CD4-positive, alpha-beta T cell treated with Interleukin-6 at 100 ng/mL for 8 hours (primary cell): Measurements from ENCODE around the gene ANGPTL5.
"Not testable (repeated sequence)": the region's sequence is repeated elsewhere in the genome, so short reads cannot be mapped to it uniquely, and the experiment has no call there.

Experiments
- DNase-seq: peaks from one replicate; pipeline ENCODE4 v3.0.0-alpha.2; 2020; ENCODE audit warnings: mixed read lengths, low spot score

The ANGPTL5 gene

DNA sequence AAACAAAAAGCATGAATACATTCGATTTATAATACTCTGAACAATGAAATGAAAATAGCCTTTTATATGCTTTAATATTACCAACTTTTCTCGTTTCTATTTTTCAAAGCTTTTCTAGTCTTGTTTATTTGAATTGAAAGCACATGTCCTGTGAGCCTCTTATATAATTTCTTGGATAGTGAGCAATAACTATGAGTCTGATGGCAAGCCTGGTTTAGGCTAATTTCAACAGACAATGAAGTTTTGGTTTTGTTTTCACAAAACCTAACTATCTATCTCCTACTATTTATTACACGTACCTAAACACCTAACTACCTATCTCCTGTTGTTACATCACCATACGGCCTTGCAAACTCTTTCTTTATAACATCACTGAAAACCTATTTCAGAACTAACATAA, 30.7 kb downstream of the ANGPTL5 start:
- no peak for DNase-seq

DNA sequence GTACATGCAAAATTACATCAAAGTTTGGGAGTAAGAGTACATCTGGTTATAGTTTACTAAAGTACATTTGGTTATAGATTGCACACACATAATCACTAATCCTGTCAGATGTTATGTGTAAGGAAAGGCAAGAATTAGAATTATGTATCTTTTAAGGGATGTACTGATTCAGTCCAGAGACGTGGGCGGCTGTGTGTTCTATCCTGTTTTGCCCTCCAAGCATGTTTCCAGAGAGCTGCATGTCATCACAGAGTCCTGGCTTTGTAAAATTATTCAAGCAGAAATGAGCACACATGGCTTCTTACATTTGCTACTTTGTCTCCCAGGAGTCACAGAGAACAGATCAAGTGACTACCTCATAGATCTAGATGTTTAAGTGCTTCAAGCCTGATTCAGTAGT, 34.7 kb downstream of the ANGPTL5 start:
- DNase-seq, result no peak

DNA sequence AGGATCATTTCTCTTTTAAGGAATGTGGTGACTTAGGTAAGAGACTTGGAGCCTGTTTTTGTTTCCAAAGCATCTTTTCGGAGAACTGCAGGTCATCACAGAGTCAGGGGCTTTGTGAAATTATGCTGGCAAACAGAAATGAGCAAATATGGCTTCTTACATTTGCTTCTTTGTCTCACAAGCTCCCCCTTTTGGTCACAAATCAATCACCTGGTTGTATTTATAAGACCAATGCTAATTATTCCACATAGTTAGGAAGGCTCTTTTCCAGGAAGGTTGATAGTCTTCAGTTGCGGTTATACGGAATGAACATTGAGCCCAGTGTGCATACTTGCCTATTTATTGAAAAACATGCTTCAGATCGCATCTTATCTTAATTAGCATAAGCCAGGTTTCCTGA, 36.1 kb downstream of the ANGPTL5 start:
- no peak for DNase-seq

DNA sequence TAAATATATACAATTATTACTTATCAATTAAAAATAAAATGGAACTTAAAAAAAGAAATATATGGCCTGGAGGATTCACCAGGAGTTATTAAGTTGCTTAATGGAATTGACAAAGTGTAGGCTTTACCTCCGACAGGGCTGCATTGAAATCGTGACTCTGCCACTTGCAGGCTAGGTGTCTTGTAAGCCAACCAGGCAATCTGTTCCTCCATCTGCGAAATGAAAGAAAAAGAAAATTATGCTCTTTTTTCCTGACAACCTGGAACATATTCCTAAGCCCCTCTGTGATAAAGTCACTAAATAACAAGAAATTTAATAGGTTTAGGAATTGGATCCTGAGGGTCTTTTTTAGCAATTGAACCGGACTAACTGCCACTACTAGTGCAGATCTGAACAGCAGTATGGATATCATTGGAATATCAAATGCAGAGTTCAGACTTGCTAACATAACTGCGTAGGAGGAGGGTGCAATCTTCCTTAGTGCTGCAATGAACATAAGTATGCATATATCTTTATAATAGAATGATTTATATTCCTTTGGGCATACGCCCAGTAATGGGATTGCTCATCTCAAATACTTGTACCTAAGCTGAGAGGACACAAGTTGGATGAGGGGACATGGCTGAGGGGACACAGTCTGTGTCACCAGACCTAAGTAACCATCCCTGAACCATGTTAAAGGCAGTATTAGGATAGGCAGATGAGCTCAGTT, 44.0 kb downstream of the ANGPTL5 start:
- no peak for DNase-seq

DNA sequence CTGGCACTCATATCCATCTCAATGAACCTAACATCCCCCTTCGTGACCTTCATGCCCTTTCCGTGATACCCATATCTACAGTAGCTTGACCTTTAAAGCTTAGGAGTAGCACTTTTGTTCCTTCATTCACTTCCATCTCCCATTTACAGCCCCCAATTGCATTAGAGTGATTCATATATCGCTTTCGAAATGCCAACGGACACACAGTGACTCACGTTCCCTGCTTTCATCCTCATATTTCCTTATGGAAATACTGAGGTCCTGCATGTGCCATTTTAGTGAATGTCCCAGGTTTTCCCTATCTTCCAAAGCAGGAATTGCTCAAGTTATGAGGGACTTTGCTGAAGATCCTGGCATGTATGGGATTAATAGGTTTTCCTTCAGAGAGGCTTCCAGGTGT, 45.8 kb downstream of the ANGPTL5 start:
- no peak for DNase-seq

DNA sequence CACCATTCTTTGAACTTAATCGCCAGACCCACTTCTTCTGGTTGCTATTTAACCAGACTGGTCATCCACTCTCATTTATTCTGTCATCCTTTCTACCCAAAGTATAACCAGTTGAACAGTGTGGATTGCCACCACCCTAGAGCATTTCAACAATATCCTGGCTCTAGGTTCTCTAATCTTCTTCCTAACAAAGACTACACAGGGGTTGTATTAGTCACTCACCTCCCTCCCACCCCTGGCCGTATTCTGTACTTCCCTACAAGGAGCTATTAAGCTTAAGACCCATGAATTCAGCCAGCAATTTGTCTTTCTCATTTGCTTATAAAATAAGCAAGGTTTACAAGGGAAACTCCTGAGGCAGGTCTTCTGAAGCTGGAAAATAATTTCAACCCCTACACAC, 48.4 kb downstream of the ANGPTL5 start:
- DNase-seq, result no peak

DNA sequence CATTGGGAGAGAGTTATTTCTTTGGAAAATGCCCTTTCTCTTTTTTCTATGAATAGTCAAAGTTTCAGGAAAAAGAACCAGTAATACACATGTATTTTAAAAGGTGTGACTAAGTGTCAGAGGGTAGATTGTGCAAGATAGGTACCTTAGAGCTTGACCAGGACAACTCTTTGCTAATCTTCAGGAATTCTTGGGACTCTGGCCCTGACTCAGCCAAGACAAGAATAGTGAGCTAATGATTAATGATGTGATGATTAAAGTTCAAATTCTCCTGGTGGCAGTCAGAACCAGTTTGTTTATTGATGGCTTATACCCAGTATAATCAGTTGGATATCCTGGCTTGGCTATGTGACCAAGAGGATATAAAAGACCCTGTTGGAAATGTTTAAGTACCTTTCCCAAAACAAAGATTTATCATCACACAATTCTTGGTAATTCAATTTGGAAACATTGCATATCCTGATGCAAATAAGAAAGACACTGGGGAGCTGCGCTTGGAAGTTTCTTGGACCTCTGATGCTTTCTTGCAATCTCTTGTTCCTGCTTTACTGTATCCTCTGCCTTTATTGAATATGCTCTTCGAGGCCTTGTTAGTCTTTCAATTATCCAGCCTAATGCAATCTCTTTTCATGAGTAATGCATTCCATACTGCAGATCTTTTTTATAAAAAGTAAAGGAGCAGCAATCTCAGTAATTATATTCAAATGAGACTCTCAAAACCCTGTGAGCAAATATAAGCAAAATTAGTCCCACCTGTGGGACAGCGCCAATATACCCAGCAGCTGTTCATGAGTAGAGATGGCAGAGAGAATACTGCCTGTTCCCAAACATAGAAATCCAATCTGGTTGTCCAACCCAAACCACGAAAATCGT, 49.5 kb downstream of the ANGPTL5 start:
- no peak for DNase-seq

DNA sequence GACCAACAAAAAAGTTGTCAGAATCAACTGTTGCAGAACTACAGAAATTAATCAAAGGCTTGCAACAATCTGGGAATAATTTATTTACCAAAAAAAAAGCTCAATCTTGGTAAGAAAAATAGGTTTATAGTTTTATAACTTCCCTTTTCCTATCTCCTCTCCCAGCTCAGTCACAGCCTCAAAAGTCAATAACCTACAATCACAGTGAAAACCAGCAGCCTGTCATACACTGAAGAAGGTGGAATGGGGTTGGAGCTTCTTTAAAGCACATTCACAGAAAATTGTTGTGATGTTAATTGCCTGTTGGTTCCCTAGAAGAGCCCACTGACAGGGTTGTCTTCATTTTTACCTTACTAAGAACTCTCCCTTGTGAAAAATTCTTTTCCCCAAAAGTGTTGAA, 52.2 kb downstream of the ANGPTL5 start:
- DNase-seq, result no peak

DNA sequence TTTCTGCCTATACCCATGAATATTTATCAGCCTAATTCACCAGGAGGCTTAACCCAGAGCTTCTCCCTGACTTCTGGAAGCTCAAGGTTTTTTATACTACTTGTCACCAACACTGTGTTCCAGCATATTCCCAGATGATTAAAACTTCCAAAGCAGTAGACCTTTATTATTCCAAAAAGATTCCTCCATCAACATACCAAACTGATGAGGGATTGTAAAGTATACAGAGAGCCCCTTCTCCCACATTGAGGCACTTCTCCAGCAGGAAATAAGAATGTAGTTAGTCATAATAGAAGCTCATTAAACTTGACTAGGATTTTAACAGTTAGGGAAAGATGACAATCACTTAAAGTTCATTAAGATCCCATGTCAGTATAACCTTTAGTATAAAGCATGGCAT, 53.0 kb downstream of the ANGPTL5 start:
- no peak for DNase-seq

DNA sequence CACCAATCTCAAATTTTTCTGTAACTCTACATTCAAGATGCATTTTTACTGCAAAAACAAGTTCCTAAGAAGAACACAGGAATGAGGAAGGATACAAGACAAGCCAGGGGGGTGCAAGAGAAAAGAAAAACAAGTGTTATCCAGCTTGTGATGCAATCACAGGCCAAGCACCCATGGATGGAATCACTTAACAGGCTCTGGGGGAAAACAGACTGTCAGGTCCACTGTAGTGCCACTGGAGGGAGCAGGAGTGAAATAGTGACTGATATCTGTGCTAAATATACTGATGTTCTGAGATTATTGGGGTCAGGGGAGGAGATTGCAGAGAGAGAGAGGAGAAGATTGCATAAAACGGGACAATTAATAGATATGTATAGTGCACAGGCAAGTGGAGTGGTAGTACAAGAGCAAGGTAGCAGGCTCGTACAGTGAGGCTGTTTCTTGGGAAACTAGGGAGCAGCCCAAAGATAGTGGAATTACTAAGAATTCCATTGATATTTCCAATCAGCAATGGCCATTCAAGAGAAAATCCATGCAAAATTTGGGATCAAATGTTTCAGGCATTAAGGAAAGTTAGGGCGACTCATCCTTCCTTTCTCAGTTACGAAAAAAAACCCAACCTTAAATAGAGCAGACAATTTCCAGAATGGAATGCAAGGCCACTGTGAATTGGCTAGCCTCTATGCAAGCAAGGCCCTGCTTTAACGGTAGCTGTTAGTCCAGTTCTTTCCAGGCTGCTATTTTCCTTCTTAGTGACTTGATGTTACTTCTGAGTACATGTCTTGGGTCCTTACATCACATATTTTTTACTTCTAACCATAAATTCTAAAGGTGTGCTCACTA, 53.7 kb downstream of the ANGPTL5 start:
- DNase-seq, result no peak

DNA sequence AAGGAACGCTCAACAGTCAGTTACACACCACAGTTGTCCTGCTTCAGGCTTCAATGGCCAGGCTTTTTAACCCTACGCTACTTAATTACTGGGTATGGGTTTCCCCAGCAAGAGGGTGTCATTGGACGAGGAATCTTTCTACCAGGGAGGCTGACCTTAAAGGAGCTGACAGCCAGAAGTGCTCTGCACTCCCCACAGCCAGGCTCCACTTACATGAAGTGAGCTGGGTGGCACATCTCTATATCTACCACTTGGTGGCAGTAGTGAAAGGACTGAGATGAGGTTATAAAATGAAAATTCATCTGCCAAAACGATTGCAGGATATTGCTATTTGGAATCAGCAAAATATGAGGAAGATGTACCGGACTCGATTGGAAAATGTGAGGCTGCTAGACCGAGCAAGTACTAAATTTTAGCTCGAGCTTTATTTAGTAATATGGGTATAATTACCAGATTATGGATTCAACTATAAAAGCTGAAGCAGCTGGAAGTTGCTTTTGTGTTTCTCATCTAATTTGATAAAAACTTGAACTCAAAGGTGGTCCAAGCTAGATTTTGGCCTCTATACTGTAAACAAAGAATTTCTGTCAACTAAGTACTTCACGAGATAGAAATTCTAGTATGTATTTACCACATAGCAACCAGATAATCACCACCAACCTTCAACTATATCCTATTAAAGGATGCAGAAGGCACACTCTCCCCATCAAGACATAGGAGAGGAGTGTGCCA, 55.5 kb downstream of the ANGPTL5 start:
- peak; percentile 17 for DNase-seq

DNA sequence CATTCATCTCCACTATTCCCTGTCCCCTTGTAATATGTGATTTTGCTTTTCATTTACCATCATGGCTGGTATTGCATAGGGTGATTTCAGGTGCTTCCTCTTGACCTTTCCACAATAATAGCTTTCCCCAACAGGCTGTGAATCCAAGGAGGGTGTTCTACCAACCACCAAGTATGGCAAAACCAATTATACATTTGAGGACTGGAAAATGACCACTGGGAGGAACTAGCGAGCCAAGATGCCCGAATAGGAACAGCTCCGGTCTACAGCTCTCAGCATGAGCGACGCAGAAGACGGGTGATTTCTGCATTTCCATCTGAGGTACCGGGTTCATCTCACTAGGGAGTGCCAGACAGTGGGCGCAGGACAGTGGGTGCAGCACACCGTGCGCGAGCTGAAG, 64.1 kb downstream of the ANGPTL5 start:
- not testable (repeated sequence) for DNase-seq

DNA sequence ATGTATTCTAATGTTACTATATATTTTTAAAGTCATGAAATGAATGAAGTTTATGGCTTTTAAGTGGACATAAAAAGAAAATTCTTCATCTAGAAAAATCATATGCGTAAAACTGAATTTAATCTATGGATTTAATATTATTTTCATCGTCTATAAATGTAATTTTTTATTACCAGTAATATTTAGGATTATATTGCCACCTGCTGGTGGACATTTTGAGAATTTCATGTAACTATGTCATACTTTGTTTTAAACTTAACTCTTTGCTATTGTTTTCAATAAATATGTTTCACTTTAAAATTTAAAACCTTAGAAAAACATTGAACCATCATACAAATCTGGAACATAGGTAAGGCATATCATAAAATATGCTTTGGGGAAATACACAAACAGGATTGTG, 68.1 kb downstream of the ANGPTL5 start:
- DNase-seq, result no peak

DNA sequence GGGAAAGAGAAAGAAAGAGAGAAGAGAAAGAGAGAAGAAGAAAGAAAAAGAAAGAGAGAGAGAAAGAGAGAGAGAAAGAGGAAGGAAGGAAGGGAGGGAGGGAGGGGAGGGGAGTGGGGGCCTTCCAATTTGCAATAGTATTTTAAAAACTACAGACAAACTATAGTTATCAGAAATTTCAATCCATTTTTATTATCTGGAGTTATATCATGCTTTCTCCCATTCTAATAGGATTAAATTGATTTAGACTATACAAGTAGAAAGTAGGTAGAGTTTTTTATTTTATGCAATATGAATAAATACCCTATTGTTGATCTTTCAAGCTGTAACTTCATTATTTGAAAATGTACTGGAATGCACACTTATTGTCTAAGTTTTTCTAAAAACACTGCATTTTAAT, 71.7 kb downstream of the ANGPTL5 start:
- DNase-seq, result no peak

DNA sequence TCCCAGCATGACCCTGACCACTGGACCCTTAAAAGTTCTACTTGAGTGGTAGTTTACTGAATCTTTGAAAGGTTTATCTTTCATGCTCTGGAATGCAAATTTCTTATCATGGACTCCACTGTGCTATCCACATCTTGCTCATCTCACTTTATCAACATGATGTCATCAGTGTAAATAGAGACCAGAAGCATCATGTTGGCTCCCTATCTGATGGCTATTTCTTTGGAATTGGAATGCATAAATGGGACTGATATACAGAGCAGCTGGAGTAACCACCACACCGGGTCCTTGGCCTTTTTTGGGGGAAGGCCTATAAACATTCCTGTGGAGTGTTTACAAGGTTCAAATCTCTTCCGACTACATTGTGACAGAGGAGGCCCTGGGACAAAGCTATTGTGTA, 75.6 kb downstream of the ANGPTL5 start:
- no peak for DNase-seq
